Measurements from ENCODE around the gene DBNDD2. TPM values are rescaled to one million over a fixed set of nuclear protein-coding genes. Genes with fewer than 3 reads are reported as not detected.

The DBNDD2 gene
- total and polyA plus RNA-seq, 12 donors, result 2.1 to 71.1 (median 31.5) TPM

DNA sequence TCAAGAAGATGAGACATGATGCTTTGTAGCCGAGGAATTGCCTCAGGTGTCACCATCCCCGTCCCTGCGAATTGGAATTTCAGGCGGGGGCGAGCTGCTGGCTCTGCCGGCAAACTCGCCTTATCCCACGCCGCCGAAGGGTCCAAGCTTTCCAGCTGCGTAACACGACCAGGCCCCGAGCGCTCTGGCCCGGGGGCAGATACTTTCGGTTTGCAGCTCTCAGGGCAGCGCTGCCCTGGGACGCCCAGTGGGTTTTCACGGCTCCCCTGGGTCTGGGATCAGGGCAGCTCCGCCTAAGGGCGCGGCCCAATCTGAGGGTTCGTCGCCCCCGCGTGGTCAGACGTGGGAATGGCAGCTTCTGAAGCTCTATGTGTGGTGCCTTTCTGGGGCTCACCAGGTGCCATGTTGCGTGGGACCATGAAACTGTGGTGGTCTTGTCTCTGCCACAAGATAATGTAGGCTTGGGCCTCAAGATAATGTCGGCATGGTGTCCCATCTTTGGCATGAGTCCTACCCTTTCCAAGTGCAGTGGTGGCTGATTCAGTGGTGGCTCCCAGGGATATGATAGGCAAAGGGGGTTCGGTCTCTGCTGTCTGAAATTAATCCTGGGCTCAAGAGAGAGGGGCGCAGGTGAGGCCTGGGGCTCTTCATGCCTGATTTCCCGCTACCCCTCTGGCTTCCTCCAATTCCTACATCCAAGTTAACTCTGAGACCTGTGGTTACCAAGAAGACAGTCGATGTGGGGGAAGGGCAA, 28.8 kb downstream of the DBNDD2 start:
- intact Hi-C loops (cut with DNase I), result loop anchor here (2.0 to 5.0 kb wide), 2 partner anchors 64 to 120 kb away; no protein-coding TSS in a partner anchor
- no peaks in the 10 kb centered on the region for H3K4me1 ChIP-seq (replicated peaks in 1 of 2)
- 9 to 36% (median 15%) methylated on average over 9 to 33 of the region's 33 CpGs for WGBS, 4 donors

DNA sequence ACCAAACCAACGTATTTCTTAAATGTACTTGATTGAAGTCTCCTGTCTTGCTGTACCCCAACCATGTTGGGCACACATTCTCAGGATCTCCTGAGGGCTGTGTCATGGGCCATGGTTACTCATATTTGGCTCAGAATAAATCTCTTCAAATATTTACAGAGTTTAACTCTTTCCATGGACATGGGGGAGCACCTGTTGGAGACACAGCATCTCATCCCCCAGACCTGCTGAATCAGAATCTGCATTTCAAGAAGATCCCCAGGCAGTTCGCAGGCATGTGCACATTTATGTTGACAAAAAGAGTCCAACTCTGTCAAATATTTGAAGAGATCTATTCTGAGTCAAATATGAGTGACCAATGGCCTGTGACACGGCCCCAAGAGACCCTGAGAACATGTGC, 32.3 kb downstream of the DBNDD2 start:
- intact Hi-C loops (cut with DNase I), result loop anchor here in 1 of 2 donors (10.0 kb wide), 1 partner anchor 334 kb away; no protein-coding TSS in a partner anchor
- whole genome bisulfite sequencing, 4 donors, result 73 to 85% (median 78%) methylated on average over 3 of the region's 3 CpGs
- H3K4me3 ChIP-seq, result no peak overlapping the region

More for the DNA sequence above, 28.8 kb downstream of the DBNDD2 start:
- H3K27ac ChIP-seq, result peak overlapping the region in 3 of 5 donors; percentile 64 to 82 (median 75)
- peak overlapping the region; percentile 7 to 69 (median 42) for H3K4me3 ChIP-seq
- H3K9me3 ChIP-seq (replicated peaks in 1 of 3), result no peaks in the 10 kb centered on the region
- DNase-seq, result peak; percentile 88 to 96 (median 91)
- H3K36me3 ChIP-seq (replicated peaks in 1 of 2), result no peaks in the 10 kb centered on the region
- no peaks in the 10 kb centered on the region for H3K27me3 ChIP-seq
- TF ChIP-seq POLR2A (IDR thresholded peaks at IDR 0.05), result peak in 1 of 2 donors; percentile 18
- TF ChIP-seq, protein P1, sequence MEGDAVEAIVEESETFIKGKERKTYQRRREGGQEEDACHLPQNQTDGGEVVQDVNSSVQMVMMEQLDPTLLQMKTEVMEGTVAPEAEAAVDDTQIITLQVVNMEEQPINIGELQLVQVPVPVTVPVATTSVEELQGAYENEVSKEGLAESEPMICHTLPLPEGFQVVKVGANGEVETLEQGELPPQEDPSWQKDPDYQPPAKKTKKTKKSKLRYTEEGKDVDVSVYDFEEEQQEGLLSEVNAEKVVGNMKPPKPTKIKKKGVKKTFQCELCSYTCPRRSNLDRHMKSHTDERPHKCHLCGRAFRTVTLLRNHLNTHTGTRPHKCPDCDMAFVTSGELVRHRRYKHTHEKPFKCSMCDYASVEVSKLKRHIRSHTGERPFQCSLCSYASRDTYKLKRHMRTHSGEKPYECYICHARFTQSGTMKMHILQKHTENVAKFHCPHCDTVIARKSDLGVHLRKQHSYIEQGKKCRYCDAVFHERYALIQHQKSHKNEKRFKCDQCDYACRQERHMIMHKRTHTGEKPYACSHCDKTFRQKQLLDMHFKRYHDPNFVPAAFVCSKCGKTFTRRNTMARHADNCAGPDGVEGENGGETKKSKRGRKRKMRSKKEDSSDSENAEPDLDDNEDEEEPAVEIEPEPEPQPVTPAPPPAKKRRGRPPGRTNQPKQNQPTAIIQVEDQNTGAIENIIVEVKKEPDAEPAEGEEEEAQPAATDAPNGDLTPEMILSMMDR (IDR thresholded peaks at IDR 0.05), result peak; percentile 85 to 98 (median 96)

GRCh38 chr20:45440891-45441685, 33.0 kb downstream of the DBNDD2 start:
- Histone ChIP-seq H3K4me3 (no peak overlapping the region), H3K36me3 (replicated peaks in 1 of 2) (no peaks in the 10 kb centered on the region), H3K27ac (no peak overlapping the region), H3K4me1 (replicated peaks in 1 of 2) (no peaks in the 10 kb centered on the region), H3K9me3 (replicated peaks in 1 of 3) (no peaks in the 10 kb centered on the region), H3K27me3 (no peaks in the 10 kb centered on the region)
- intact Hi-C loops (cut with DNase I), result loop anchor here in 1 of 2 donors (10.0 kb wide), 1 partner anchor 334 kb away; no protein-coding TSS in a partner anchor
- WGBS, 4 donors, result 62 to 77% (median 72%) methylated on average over 5 of the region's 5 CpGs
- no peak for TF ChIP-seq POLR2A (IDR thresholded peaks at IDR 0.05)
- TF ChIP-seq, protein P1 (IDR thresholded peaks at IDR 0.05), result no peak
- no peak for DNase-seq

More for the DNA sequence above, 32.3 kb downstream of the DBNDD2 start:
- DNase-seq, result no peak
- H3K9me3 ChIP-seq (replicated peaks in 1 of 3), result no peaks in the 10 kb centered on the region
- TF ChIP-seq, protein P1 (IDR thresholded peaks at IDR 0.05), result no peak
- no peak for TF ChIP-seq POLR2A (IDR thresholded peaks at IDR 0.05)
- no peaks in the 10 kb centered on the region for H3K4me1 ChIP-seq (replicated peaks in 1 of 2)
- no peaks in the 10 kb centered on the region for H3K27me3 ChIP-seq
- H3K36me3 ChIP-seq (replicated peaks in 1 of 2), result no peaks in the 10 kb centered on the region
- H3K27ac ChIP-seq, result no peak overlapping the region

GRCh38 chr20:45441746-45442145, 33.7 kb downstream of the DBNDD2 start:
- WGBS, 4 donors, result 78 to 92% (median 84%) methylated on average over 1 of the region's 1 CpG

More at GRCh38 chr20:45441746-45442145, 33.7 kb downstream of the DBNDD2 start:
- H3K9me3 ChIP-seq (replicated peaks in 1 of 3), result no peaks in the 10 kb centered on the region
- no peak overlapping the region for H3K4me3 ChIP-seq
- TF ChIP-seq POLR2A (IDR thresholded peaks at IDR 0.05), result no peak
- TF ChIP-seq, protein P1 (IDR thresholded peaks at IDR 0.05), result no peak
- no peak overlapping the region for H3K27ac ChIP-seq
- no peak for DNase-seq
- intact Hi-C loops (cut with DNase I), result loop anchor here in 1 of 2 donors (10.0 kb wide), 1 partner anchor 333 kb away; no protein-coding TSS in a partner anchor
- H3K4me1 ChIP-seq (replicated peaks in 1 of 2), result no peaks in the 10 kb centered on the region
- H3K36me3 ChIP-seq (replicated peaks in 1 of 2), result no peaks in the 10 kb centered on the region
- H3K27me3 ChIP-seq, result no peaks in the 10 kb centered on the region

Measured in adrenal gland (tissue), 12 donors.